Testis (tissue), 2 donors: ENCODE data around the gene TSPAN6.

Experiments used
- POLR2A ChIP-seq: fragments of 450-650 bp; IDR thresholded peaks from one replicate; pipeline ENCODE4 v1.6.1; 2017; ENCODE audit warnings: antibody characterized with exemption, mild to moderate bottlenecking, moderate library complexity
- TF ChIP-seq, protein P1 (sequence below), 3 experiments: fragments of 450-650 bp in 2 of 3; fragments of 200-600 bp in 1 of 3; sonication (generic) in 1 of 3; IDR thresholded peaks; one replicate each; pipeline ENCODE4 v1.5.1; 2016 to 2019; ENCODE audit warnings: antibody characterized with exemption in 3 of 3, mild to moderate bottlenecking in 2 of 3, moderate library complexity in 1 of 3

DNA sequence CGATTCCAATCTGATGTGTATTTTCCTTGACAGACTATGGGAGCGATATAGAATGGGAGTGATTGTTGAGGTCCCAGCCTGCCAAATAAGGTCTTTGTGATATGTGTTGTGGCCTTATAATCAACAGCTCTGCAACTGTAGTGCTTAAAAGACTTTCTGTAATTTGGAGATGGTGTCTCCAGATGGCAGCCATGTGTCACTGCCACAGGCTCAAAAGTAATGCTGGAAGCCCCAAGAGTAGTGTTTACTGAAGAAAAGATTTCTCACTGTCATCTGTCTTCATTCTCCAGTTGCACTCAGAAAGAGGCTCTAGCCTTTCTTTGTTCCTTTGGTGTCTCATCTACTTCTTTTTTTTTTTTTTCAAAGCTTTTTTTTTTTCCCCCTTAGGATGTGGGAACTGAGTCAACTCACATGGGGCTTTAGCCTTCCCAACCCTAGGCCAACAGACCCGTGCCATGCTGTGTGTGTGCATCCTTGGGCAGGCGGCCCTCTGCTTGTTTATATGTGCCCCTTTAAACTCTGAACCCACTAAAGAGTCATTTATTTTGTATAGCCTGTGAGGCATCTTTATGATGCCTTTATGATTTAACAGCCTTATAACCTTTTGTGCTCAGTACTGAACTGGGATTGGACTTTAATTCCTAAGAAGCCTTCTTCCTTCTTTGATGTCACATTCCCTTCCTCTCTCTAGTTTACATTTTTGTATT lies 23.0 kb upstream of the TSPAN6 start:
- TF ChIP-seq, protein P1, sequence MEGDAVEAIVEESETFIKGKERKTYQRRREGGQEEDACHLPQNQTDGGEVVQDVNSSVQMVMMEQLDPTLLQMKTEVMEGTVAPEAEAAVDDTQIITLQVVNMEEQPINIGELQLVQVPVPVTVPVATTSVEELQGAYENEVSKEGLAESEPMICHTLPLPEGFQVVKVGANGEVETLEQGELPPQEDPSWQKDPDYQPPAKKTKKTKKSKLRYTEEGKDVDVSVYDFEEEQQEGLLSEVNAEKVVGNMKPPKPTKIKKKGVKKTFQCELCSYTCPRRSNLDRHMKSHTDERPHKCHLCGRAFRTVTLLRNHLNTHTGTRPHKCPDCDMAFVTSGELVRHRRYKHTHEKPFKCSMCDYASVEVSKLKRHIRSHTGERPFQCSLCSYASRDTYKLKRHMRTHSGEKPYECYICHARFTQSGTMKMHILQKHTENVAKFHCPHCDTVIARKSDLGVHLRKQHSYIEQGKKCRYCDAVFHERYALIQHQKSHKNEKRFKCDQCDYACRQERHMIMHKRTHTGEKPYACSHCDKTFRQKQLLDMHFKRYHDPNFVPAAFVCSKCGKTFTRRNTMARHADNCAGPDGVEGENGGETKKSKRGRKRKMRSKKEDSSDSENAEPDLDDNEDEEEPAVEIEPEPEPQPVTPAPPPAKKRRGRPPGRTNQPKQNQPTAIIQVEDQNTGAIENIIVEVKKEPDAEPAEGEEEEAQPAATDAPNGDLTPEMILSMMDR (IDR thresholded peaks at IDR 0.05) = no peak
- no peak for TF ChIP-seq POLR2A
